ENCODE results near the gene IL1RAPL1. TPM values are rescaled to one million over a fixed set of nuclear protein-coding genes. Genes with fewer than 3 reads are reported as not detected.

The IL1RAPL1 gene
- total and polyA plus RNA-seq, 2 experiments from 2014 or later = 0.18 to 0.49 TPM

- Histone ChIP-seq H3K4me2 (no peak overlapping the region), H3K4me3 (no peak overlapping the region), H3K27ac (ENCODE audit: low read depth) (no peak overlapping the region), H2AFZ (no peak overlapping the region), H4K20me1 (replicated peaks; ENCODE audit: insufficient read depth) (no peaks in the 10 kb centered on the region), H3K36me3 (ENCODE audit: insufficient read depth) (no peaks in the 10 kb centered on the region), H3K79me2 (replicated peaks; ENCODE audit: insufficient read depth) (no peaks in the 10 kb centered on the region), H3K27me3 (ENCODE audit: insufficient read depth) (no peaks in the 10 kb centered on the region), H3K4me1 (ENCODE audit: insufficient read depth) (no peaks in the 10 kb centered on the region), H3F3A (replicated peaks; ENCODE audit: low read depth) (no peaks in the 10 kb centered on the region), H3K9me2 (ENCODE audit: insufficient read depth) (no peaks in the 10 kb centered on the region)
- no peak overlapping the region for H3K4me3 Mint-ChIP-seq
- DNase-seq (ENCODE audit: low spot score) = no peak
- H3K36me3 Mint-ChIP-seq (ENCODE audit: low read depth) = no peaks in the 10 kb centered on the region; the same call in 2 of the 3 replicates
- TF ChIP-seq POLR2AphosphoS5 (IDR thresholded peaks at IDR 0.05; ENCODE audit: low read depth) (no peak), CTCF (conservative IDR thresholded peaks at IDR 0.05; ENCODE audit: low read depth in 2 of 2) (no peak), NANOG (IDR thresholded peaks at IDR 0.05; ENCODE audit: borderline replicate concordance) (no peak), STAT1 (IDR thresholded peaks at IDR 0.05; ENCODE audit: unreplicated experiment) (no peak), ZNF331 (CRISPR knock-in tag; IDR thresholded peaks at IDR 0.05; ENCODE audit: low read depth) (no peak), ZNF114 (CRISPR knock-in tag; IDR thresholded peaks at IDR 0.05) (no peak), EZH2phosphoT487 (IDR thresholded peaks at IDR 0.05; ENCODE audit: unreplicated experiment) (no peak), EZH2 (IDR thresholded peaks at IDR 0.05; ENCODE audit: low read depth, unreplicated experiment) (no peak), JUNB (IDR thresholded peaks at IDR 0.05; ENCODE audit: unreplicated experiment) (no peak), CREB1 (CRISPR knock-in tag; IDR thresholded peaks at IDR 0.05; ENCODE audit: low read depth) (no peak)
- TF ChIP-seq, protein P1, sequence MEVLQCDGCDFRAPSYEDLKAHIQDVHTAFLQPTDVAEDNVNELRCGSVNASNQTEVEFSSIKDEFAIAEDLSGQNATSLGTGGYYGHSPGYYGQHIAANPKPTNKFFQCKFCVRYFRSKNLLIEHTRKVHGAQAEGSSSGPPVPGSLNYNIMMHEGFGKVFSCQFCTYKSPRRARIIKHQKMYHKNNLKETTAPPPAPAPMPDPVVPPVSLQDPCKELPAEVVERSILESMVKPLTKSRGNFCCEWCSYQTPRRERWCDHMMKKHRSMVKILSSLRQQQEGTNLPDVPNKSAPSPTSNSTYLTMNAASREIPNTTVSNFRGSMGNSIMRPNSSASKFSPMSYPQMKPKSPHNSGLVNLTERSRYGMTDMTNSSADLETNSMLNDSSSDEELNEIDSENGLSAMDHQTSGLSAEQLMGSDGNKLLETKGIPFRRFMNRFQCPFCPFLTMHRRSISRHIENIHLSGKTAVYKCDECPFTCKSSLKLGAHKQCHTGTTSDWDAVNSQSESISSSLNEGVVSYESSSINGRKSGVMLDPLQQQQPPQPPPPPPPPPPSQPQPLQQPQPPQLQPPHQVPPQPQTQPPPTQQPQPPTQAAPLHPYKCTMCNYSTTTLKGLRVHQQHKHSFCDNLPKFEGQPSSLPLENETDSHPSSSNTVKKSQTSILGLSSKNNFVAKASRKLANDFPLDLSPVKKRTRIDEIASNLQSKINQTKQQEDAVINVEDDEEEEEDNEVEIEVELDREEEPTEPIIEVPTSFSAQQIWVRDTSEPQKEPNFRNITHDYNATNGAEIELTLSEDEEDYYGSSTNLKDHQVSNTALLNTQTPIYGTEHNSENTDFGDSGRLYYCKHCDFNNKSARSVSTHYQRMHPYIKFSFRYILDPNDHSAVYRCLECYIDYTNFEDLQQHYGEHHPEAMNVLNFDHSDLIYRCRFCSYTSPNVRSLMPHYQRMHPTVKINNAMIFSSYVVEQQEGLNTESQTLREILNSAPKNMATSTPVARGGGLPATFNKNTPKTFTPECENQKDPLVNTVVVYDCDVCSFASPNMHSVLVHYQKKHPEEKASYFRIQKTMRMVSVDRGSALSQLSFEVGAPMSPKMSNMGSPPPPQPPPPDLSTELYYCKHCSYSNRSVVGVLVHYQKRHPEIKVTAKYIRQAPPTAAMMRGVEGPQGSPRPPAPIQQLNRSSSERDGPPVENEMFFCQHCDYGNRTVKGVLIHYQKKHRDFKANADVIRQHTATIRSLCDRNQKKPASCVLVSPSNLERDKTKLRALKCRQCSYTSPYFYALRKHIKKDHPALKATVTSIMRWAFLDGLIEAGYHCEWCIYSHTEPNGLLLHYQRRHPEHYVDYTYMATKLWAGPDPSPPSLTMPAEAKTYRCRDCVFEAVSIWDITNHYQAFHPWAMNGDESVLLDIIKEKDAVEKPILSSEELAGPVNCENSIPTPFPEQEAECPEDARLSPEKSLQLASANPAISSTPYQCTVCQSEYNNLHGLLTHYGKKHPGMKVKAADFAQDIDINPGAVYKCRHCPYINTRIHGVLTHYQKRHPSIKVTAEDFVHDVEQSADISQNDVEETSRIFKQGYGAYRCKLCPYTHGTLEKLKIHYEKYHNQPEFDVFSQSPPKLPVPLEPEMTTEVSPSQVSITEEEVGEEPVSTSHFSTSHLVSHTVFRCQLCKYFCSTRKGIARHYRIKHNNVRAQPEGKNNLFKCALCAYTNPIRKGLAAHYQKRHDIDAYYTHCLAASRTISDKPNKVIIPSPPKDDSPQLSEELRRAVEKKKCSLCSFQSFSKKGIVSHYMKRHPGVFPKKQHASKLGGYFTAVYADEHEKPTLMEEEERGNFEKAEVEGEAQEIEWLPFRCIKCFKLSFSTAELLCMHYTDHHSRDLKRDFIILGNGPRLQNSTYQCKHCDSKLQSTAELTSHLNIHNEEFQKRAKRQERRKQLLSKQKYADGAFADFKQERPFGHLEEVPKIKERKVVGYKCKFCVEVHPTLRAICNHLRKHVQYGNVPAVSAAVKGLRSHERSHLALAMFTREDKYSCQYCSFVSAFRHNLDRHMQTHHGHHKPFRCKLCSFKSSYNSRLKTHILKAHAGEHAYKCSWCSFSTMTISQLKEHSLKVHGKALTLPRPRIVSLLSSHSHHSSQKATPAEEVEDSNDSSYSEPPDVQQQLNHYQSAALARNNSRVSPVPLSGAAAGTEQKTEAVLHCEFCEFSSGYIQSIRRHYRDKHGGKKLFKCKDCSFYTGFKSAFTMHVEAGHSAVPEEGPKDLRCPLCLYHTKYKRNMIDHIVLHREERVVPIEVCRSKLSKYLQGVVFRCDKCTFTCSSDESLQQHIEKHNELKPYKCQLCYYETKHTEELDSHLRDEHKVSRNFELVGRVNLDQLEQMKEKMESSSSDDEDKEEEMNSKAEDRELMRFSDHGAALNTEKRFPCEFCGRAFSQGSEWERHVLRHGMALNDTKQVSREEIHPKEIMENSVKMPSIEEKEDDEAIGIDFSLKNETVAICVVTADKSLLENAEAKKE (CRISPR knock-in tag; IDR thresholded peaks at IDR 0.05) = no peak
- TF ChIP-seq, protein P2, sequence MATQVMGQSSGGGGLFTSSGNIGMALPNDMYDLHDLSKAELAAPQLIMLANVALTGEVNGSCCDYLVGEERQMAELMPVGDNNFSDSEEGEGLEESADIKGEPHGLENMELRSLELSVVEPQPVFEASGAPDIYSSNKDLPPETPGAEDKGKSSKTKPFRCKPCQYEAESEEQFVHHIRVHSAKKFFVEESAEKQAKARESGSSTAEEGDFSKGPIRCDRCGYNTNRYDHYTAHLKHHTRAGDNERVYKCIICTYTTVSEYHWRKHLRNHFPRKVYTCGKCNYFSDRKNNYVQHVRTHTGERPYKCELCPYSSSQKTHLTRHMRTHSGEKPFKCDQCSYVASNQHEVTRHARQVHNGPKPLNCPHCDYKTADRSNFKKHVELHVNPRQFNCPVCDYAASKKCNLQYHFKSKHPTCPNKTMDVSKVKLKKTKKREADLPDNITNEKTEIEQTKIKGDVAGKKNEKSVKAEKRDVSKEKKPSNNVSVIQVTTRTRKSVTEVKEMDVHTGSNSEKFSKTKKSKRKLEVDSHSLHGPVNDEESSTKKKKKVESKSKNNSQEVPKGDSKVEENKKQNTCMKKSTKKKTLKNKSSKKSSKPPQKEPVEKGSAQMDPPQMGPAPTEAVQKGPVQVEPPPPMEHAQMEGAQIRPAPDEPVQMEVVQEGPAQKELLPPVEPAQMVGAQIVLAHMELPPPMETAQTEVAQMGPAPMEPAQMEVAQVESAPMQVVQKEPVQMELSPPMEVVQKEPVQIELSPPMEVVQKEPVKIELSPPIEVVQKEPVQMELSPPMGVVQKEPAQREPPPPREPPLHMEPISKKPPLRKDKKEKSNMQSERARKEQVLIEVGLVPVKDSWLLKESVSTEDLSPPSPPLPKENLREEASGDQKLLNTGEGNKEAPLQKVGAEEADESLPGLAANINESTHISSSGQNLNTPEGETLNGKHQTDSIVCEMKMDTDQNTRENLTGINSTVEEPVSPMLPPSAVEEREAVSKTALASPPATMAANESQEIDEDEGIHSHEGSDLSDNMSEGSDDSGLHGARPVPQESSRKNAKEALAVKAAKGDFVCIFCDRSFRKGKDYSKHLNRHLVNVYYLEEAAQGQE (IDR thresholded peaks at IDR 0.05; ENCODE audit: unreplicated experiment) = no peak
- TF ChIP-seq, protein P3, sequence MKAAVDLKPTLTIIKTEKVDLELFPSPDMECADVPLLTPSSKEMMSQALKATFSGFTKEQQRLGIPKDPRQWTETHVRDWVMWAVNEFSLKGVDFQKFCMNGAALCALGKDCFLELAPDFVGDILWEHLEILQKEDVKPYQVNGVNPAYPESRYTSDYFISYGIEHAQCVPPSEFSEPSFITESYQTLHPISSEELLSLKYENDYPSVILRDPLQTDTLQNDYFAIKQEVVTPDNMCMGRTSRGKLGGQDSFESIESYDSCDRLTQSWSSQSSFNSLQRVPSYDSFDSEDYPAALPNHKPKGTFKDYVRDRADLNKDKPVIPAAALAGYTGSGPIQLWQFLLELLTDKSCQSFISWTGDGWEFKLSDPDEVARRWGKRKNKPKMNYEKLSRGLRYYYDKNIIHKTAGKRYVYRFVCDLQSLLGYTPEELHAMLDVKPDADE (IDR thresholded peaks at IDR 0.05) = no peak
- no peak overlapping the region for H3K27ac Mint-ChIP-seq
- peaks cover 1% of the 10 kb centered on the region for H3K27me3 Mint-ChIP-seq (ENCODE audit: insufficient read depth, low read depth, poor library complexity)
- peaks cover 18% of the 10 kb centered on the region; the same call in 2 of the 3 replicates for H3K9me3 Mint-ChIP-seq
- H3K4me1 Mint-ChIP-seq = no peaks in the 10 kb centered on the region
- no peak for ATAC-seq
These were observed 34.1 kb upstream of the IL1RAPL1 start for GRCh38 chrX:28552882-28553829.

Measured in GM23338 (cell line).